HG03558 (cell line): ENCODE data around the gene FURIN.
A peak's percentile ranks its signal among the peaks of the same experiment; 100 is the strongest.
"Not testable (repeated sequence)": the region's sequence is repeated elsewhere in the genome, so short reads cannot be mapped to it uniquely, and the experiment has no call there.

Source experiments
- ATAC-seq: cut with Tn5 transposase; IDR thresholded peaks from one replicate; pipeline ENCODE4 v1.9.1; 2021; ENCODE audit warnings: moderate number of reproducible peaks; ENCODE audit not compliant: unreplicated experiment; ENCODE audit errors: extremely low read depth

Gene FURIN

GRCh38 chr15:90895571-90896117 is 27.3 kb downstream of the FURIN start:
- no peak for ATAC-seq

DNA sequence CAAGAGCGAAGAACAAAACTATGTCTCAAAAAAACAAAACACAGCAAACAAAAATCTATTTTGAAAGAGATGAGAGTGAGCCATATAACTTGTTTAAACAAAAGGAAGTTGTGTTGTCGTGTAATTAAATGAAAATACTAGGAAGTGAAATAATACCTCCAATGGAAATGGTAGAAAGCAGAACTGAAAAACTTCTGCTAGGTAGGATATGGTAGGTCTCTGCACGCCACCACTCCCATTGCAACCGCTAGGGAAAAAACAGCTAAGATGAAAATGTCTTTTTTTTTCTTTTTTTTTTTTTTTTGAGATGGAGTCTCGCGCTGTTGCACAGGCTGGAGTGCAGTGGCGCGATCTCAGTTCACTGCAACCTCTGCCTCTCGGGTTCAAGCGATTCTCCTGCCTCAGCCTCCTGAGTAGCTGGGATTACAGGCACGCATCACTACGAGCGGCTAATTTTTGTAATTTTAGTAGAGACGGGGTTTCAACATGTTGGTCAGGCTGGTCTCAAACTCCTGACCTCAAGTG is 28.8 kb downstream of the FURIN start:
- ATAC-seq, result not testable (repeated sequence)

DNA sequence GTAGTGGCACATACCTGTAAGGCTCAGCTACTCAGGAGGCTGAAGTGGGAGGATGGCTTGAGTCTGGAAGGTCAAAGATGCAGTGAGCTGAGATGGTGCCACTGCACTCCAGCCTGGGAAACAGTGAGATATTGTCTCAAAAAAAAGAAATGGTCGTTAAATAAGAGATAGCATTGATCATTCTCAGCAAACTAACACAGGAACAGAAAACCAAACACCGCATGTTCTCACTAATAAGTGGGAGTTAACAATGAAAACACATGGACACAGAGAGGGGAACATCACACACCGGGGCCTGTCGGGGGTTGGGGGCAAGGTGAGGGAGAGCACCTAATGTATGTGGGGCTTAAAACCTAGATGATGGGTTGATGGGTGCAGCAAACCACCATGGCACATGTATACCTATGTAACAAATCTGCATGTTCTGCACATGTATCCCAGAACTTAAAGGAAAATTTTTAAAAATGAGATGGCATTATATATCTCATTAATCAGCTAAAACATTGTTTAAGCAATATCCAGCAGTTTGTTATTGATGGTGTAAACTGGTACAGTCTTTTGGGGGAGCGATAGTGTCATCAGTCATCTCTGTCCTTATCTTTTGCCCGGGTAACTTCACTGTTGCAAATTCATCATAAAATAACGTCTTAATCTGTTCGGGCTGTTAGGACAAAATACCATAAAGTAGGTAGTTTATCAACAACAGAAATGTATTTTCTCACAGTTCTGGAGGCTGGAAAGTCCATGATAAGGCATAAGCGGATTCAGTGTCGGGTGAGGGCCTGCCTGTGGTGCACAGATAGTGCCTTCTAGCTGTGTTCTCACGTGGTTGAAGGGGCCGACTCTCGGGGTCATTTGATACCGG is 33.0 kb downstream of the FURIN start:
- no peak for ATAC-seq

DNA sequence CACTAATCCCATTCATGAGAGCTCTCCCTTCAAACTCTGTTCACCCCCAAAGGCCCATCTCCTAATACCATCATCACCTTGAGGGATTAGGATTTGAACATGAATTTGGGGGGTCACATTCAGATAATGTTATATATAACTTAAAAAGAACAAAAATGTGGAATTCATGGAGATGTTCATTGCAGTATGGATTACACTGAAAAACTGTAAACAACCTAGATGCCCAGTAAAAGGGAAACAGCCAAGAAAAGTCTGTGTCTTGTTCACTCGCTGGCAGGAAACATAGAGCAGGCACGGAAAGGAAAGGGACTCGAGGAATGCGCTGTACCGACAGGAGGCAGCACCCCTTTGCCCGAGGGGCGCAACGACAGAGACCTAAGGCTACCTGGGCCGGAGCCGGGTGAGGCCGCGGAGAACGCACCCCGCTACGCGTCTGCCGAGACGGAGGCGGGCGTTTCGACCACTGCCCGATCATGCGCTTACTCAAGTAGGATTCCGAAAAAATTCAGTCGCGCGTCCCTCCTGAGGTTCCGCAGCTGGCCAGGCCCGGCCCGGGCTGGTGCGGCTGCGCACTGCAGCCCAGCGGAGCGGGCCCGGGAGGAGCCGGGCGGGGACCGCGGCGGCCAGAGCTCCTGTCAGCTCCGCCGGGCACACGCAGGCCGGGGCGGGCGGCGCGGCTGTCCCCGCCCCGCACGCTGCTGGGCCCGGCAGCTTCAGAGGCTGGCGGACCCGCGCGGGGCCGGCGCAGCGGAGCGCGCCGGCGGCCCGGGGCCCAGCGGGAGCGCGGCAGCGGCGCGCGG is 33.9 kb downstream of the FURIN start:
- peak; percentile 63 for ATAC-seq

DNA sequence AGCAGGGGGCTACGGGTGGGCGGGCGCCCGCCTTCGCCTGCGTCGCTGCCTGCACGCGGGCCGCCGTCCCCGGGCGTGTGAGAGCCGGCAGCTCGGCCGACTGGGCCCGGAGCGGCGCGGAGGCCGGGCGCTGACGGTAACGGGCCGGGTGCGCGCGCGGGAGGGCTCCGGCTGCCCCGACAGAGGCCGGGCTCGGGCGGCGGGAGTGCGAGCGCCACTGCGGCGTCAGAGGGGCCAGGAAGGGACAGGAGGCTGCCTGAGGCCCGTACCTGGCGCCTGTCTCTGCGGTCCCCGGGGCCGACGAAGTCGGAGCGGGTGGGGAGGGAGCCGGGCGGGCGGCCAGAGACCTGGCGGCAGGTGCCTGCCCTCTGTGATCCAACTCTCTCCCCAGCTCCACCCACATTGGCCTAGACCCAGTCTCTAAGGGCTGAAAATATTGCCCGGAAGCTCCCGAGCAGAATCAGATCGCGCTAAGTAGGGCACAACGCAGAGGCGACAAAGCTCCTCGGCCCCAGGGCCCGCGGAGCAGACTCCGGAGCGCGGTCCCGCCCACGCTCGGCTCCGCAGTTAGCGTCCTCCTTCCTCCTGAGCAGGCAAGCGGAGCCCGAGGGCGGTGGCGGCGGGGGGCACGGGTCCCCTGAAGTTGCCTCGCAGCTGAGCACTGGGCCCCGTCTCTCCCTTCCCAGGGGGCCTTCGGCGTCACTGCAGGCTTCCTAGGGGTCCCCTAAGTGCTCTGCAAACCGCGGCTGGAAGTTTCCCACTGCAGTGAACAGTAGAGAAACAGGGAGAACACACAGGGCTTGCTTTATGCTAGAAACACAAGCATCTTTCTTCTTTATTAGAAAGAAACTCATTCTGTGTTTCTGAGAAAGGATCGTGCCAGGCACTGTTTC is 34.7 kb downstream of the FURIN start, which contains the start of gene MAN2A2:
MAN2A2 (plus strand) TSS at position 463 of the 893 bp plus-strand sequence. CDS start 906 bp downstream, outside the sequence.
- ATAC-seq, result peak; percentile 31

DNA sequence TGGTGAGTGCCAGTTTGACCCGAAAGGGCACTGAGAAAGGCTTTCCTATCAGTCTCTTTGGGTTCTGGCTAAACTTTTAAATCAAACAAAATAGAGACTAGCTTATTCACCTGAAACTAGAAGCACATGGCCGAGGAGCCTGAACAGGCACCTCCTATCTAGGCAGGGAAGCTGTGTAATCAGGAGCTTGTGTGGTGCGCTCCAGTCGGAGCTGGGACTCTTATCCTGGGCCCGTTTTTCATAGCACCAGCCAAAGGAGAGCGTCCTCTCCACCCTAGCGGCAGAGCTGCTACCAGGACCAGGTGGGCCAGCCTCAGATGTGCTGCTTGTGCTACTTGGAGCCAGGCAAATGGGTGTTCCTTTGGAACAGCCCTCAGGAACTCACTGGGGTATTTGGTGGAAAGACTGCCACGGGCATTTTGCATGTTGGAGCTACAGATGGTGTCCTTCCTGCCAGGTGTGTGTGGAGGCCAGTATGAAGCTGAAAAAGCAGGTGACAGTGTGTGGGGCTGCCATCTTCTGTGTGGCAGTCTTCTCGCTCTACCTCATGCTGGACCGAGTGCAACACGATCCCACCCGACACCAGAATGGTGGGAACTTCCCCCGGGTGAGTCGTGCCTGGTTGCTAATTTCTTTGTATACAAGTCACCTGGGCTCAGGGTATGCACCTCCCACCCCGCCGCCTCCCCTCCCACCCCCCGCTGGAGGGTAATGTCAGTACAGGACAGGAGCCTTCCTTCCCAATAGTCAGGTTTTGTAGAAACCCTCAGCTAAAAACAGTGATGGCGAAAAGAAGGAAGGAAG is 35.5 kb downstream of the FURIN start:
- ATAC-seq, result no peak

GRCh38 chr15:90904746-90905145 is 36.4 kb downstream of the FURIN start:
- no peak for ATAC-seq

DNA sequence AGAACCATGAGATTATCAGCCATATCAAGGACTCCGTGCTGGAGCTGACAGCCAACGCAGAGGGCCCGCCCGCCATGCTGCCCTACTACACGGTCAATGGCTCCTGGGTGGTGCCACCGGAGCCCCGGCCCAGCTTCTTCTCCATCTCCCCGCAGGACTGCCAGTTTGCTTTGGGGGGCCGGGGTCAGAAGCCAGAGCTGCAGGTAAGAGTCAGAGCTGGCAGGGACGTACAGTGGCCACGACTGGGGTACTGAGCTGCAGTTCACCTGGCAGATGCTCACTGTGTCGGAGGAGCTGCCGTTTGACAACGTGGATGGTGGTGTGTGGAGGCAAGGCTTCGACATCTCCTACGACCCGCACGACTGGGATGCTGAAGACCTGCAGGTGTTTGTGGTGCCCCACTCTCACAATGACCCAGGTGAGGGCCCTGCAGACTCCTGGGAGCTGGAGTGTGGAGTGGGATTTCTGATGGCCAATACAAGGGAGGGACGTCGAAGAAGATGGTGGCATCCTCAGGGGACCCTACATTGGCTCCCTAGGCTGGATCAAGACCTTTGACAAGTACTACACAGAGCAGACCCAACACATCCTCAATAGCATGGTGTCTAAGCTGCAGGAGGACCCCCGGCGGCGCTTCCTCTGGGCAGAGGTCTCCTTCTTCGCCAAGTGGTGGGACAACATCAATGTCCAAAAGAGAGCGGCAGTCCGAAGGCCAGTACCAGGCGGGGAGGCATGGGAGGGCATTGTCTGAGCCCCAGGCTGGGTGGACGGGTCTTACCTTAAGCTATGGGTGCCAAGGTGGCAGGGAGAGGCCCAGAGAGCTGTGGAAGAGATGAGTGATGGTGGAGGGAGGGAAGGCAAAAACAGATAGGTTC is 37.2 kb downstream of the FURIN start:
- no peak for ATAC-seq

GRCh38 chr15:90906181-90906849 is 37.9 kb downstream of the FURIN start:
- ATAC-seq, result no peak

GRCh38 chr15:90907051-90907660 is 38.8 kb downstream of the FURIN start:
- ATAC-seq, result no peak

DNA sequence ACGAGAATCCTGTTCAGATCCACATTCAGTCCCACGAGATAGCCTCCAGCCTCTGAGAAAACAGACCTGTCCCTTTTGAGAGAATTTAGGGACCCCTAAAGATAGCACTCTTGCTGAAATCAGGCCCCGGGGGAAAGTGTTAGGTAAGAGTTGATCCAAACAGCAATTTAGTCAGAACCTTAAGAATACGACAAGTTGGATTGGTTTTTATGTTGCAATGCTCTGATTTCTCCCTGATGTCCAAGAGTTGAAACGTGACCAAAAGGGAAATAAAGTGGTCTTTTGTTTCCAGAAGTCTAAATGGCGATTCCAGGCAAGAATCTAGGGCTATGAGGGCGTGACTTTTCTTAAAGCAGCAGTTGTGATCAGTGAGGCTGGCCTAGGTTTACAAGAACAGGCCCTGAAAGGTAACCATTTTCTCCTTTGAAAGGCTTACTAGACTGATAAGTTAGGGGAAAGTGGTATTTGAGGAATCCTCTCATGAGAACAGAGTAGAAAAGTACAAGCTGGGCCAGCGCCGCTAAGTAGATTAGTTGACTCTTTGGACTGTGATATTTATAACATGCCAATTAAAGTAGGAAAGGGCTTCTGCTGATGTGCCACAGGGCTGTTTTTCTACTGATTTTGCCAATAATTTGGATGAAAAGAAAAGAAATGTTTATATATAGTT is 39.6 kb downstream of the FURIN start:
- no peak for ATAC-seq

DNA sequence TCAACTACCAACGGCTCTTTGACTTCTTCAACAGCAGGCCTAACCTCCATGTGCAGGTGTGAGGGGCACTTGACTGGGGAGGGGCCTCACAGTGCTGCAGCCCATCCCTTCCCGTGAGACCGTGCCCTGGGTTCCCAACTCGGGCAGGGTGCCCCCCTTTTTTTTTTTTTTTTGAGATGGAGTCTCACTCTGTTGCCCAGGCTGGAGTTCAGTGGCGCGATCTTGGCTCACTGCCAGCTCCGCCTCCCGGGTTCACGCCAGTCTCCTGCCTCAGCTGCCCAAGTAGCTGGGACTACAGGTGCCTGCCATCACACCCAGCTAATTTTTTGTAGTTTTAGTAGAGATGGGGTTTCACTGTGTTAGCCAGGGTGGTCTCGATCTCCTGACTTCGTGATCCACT is 41.1 kb downstream of the FURIN start:
- ATAC-seq, result not testable (repeated sequence)

DNA sequence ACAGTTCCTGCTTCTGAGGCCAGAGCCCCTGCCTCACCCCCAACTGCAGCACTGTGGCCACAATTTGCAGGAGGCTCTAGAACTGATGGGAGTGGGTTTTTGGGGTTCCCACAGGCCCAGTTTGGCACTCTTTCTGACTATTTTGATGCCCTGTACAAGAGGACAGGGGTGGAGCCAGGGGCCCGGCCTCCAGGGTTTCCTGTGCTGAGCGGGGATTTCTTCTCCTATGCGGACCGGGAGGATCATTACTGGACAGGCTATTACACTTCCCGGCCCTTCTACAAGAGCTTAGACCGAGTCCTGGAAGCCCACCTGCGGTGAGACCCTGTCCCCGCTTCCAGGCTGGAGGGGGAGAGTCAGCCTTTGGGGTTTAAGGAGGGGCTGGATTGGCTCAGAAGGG is 41.6 kb downstream of the FURIN start:
- ATAC-seq, result no peak

DNA sequence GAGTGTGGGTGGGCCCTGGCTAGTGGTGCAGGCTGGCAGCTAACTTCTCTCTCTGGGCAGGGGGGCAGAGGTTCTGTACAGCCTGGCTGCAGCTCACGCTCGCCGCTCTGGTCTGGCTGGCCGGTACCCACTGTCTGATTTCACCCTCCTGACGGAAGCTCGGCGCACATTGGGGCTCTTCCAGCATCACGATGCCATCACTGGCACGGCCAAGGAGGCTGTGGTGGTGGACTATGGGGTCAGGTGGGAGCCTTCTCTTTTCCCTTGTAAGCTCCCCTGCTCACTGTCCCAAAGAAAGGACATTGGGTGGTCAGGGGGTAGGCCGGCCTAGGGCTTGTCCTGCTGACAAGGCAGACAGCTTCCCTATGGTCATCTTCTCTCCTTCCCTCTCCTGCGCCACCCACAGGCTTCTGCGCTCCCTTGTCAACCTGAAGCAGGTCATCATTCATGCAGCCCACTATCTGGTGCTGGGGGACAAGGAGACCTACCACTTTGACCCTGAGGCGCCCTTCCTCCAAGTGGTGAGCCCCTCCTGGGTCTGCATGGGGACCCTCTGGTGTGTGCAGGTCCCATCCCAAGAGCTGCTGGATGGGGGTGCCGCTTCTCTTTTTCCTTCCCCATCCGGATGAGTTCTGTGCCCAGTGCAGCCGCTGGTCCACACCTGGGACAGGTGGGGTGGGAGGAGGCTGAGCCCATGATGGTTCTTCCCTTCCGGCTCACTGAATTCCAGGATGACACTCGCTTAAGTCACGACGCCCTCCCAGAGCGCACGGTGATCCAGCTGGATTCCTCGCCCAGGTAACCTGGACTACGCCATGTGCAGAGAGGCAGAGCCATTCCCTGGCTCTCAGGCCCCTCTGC is 42.3 kb downstream of the FURIN start:
- no peak for ATAC-seq

GRCh38 chr15:90911302-90911623 is 42.9 kb downstream of the FURIN start:
- no peak for ATAC-seq
